H9 (cell line): ENCODE measurements around the gene SEC62. TPM values are rescaled to one million over a fixed set of nuclear protein-coding genes. Genes with fewer than 3 reads are reported as not detected.

Source experiments
- DNase-seq: peaks from one replicate; pipeline ENCODE4 v3.0.0-alpha.2; 2017
- H2AFZ ChIP-seq: one replicate; pipeline ENCODE4 v1.6.1; 2013; ENCODE audit warnings: mild to moderate bottlenecking, low read length, control low read depth, moderate library complexity
- H2AK5ac ChIP-seq: 2 replicates; pipeline ENCODE4 v1.6.1; 2013; ENCODE audit warnings: low read length, control low read depth, mixed read lengths; ENCODE audit not compliant: insufficient read length
- H2BK120ac ChIP-seq: one replicate; pipeline ENCODE4 v1.6.1; 2013; ENCODE audit warnings: low read depth, mild to moderate bottlenecking, low read length, control low read depth, inconsistent platforms; ENCODE audit not compliant: poor library complexity, severe bottlenecking
- H2BK12ac ChIP-seq: 2 replicates; pipeline ENCODE4 v1.6.1; 2013; ENCODE audit warnings: low read length, control low read depth, mixed read lengths, low read depth; ENCODE audit not compliant: insufficient read length
- H2BK15ac ChIP-seq: 2 replicates; pipeline ENCODE4 v1.6.1; 2013; ENCODE audit warnings: low read depth, low read length, control low read depth
- H2BK20ac ChIP-seq: one replicate; pipeline ENCODE4 v1.6.1; 2013; ENCODE audit warnings: low read depth, mild to moderate bottlenecking, low read length, control low read depth, inconsistent platforms; ENCODE audit not compliant: poor library complexity, severe bottlenecking
- H2BK5ac ChIP-seq: 2 replicates; pipeline ENCODE4 v1.6.1; 2013; ENCODE audit warnings: low read length, control low read depth, mixed read lengths; ENCODE audit not compliant: insufficient read length
- H3K14ac ChIP-seq: 2 replicates; pipeline ENCODE4 v1.6.1; 2013; ENCODE audit warnings: low read length, control low read depth; ENCODE audit not compliant: insufficient read depth
- H3K18ac ChIP-seq: 2 replicates; pipeline ENCODE4 v1.6.1; 2013; ENCODE audit warnings: low read depth, mild to moderate bottlenecking, mixed read lengths, low read length, control low read depth; ENCODE audit not compliant: insufficient read length
- H3K23ac ChIP-seq: 2 replicates; pipeline ENCODE4 v1.6.1; 2013; ENCODE audit warnings: low read length, control low read depth, mixed read lengths, low read depth; ENCODE audit not compliant: insufficient read length
- H3K23me2 ChIP-seq: 2 replicates; pipeline ENCODE4 v1.6.1; 2013; ENCODE audit warnings: low read depth, mild to moderate bottlenecking, mixed read lengths, low read length, control low read depth; ENCODE audit not compliant: insufficient read length, poor library complexity, severe bottlenecking
- H3K27ac ChIP-seq: 2 replicates; pipeline ENCODE4 v1.5.1; 2013; ENCODE audit warnings: low read length, control low read depth, mixed read lengths, low read depth; ENCODE audit not compliant: insufficient read length
- H3K27me3 ChIP-seq: 2 replicates; pipeline ENCODE4 v1.6.1; 2013; ENCODE audit warnings: low read length, control low read depth, inconsistent platforms; ENCODE audit not compliant: insufficient read depth
- H3K4ac ChIP-seq: 2 replicates; pipeline ENCODE4 v1.6.1; 2013; ENCODE audit warnings: low read depth, mild to moderate bottlenecking, control low read depth, inconsistent platforms, low read length, moderate library complexity
- H3K4me1 ChIP-seq: 2 replicates; pipeline ENCODE4 v1.6.1; 2013; ENCODE audit warnings: low read length, control low read depth, inconsistent platforms; ENCODE audit not compliant: insufficient read depth
- H3K4me2 ChIP-seq: 2 replicates; pipeline ENCODE4 v1.6.1; 2013; ENCODE audit warnings: low read length, control low read depth, mixed read lengths; ENCODE audit not compliant: insufficient read length, insufficient read depth
- H3K56ac ChIP-seq: 2 replicates; pipeline ENCODE4 v1.6.1; 2013; ENCODE audit warnings: low read depth, mild to moderate bottlenecking, mixed read lengths, low read length, control low read depth; ENCODE audit not compliant: insufficient read length
- H3K79me1 ChIP-seq: 2 replicates; pipeline ENCODE4 v1.6.1; 2013; ENCODE audit warnings: low read depth, mild to moderate bottlenecking, moderate library complexity, low read length, control low read depth, inconsistent platforms; ENCODE audit not compliant: insufficient read depth, poor library complexity, severe bottlenecking
- H3K79me2 ChIP-seq: 2 replicates; pipeline ENCODE4 v1.6.1; 2013; ENCODE audit warnings: low read length, control low read depth, inconsistent platforms; ENCODE audit not compliant: insufficient read depth
- H3K9ac ChIP-seq: 2 replicates; pipeline ENCODE4 v1.6.1; 2013; ENCODE audit warnings: low read length, control low read depth, mixed read lengths; ENCODE audit not compliant: insufficient read length; ENCODE audit errors: extremely low read depth
- H3K9me3 ChIP-seq: one replicate; pipeline ENCODE4 v1.6.1; 2013; ENCODE audit warnings: low read depth, low read length, inconsistent platforms; ENCODE audit not compliant: control insufficient read depth
- H3T11ph ChIP-seq: one replicate; pipeline ENCODE4 v1.6.1; 2013; ENCODE audit warnings: mild to moderate bottlenecking, low read length, control low read depth, inconsistent platforms
- H4K20me1 ChIP-seq: one replicate; pipeline ENCODE4 v1.6.1; 2013; ENCODE audit not compliant: control insufficient read depth, insufficient read length, insufficient read depth
- H4K5ac ChIP-seq: 2 replicates; pipeline ENCODE4 v1.6.1; 2013; ENCODE audit warnings: low read depth, mild to moderate bottlenecking, mixed read lengths, low read length, control low read depth; ENCODE audit not compliant: insufficient read length
- H4K8ac ChIP-seq: replicated peaks from 2 replicates; pipeline ENCODE4 v1.6.1; 2013; ENCODE audit warnings: low read length, control low read depth, mixed read lengths, low read depth; ENCODE audit not compliant: insufficient read length
- H4K91ac ChIP-seq: 2 replicates; pipeline ENCODE4 v1.6.1; 2013; ENCODE audit warnings: low read depth, mild to moderate bottlenecking, moderate library complexity, mixed read lengths, low read length, control low read depth; ENCODE audit not compliant: insufficient read length
- H3K27ac Mint-ChIP-seq, 3 experiments: 2 replicates in 2 of 3; 3 replicates in 1 of 3; pipeline ENCODE4 v1.8.0; 2020 to 2021; ENCODE audit warnings: mixed read lengths in 3 of 3, mild to moderate bottlenecking in 1 of 3, moderate library complexity in 1 of 3
- H3K27me3 Mint-ChIP-seq: 2 replicates; pipeline ENCODE4 v1.8.0; 2021; ENCODE audit warnings: low read depth, mild to moderate bottlenecking, moderate library complexity, mixed read lengths
- H3K36me3 Mint-ChIP-seq, 3 experiments: 2 replicates in 2 of 3; 3 replicates in 1 of 3; pipeline ENCODE4 v1.8.0; 2020 to 2021; ENCODE audit warnings: low read depth in 3 of 3, mixed read lengths in 3 of 3; ENCODE audit not compliant: insufficient read depth in 1 of 3
- H3K4me1 Mint-ChIP-seq, 2 experiments: 2 replicates each; pipeline ENCODE4 v1.8.0; 2020; ENCODE audit warnings: mixed read lengths in 2 of 2
- H3K4me3 Mint-ChIP-seq, 2 experiments: 2 replicates in 1 of 2; 3 replicates in 1 of 2; pipeline ENCODE4 v1.8.0; 2020 to 2021; ENCODE audit warnings: mild to moderate bottlenecking in 2 of 2, mixed read lengths in 2 of 2, moderate library complexity in 1 of 2
- H3K9me3 Mint-ChIP-seq, 2 experiments: 2 replicates in 1 of 2; 3 replicates in 1 of 2; pipeline ENCODE4 v1.8.0; 2020; ENCODE audit warnings: mild to moderate bottlenecking in 2 of 2, mixed read lengths in 2 of 2, moderate library complexity in 1 of 2
- CTCF ChIP-seq: fragments of 200-600 bp; sonication (generic); conservative IDR thresholded peaks from 3 replicates; pipeline ENCODE4 v1.8.0; 2021; ENCODE audit warnings: antibody characterized with exemption, mild to moderate bottlenecking
- WGBS: extraction: QIAGEN DNeasy Blood & Tissue Kit; methylation state at CpG from one replicate; pipeline ENCODE4 v1.1.7; 2013; ENCODE audit warnings: missing lambda C conversion rate, low lambda C conversion rate, mixed read lengths; ENCODE audit not compliant: insufficient read length; ENCODE audit errors: extremely low coverage; 5-methylcytosine and 5-hydroxymethylcytosine counted together
- total RNA-seq: library from RNA; stranded (reverse); gene quantifications from 2 replicates; pipeline ENCODE4 v1.2.1, GENCODE V29; 2021

SEC62 gene
- total RNA-seq, 1 experiment from 2014 or later: 98.7 TPM

- Histone ChIP-seq H4K5ac (no peak overlapping the region), H2BK20ac (no peak overlapping the region), H3K4me2 (no peak overlapping the region), H3K23ac (no peak overlapping the region), H2AFZ (no peak overlapping the region), H3K27me3 (no peaks in the 10 kb centered on the region), H3K23me2 (no peaks in the 10 kb centered on the region), H3K14ac (no peak overlapping the region), H3K79me1 (no peaks in the 10 kb centered on the region), H2AK5ac (no peak overlapping the region), H3K27ac (no peak overlapping the region), H3K4me1 (no peaks in the 10 kb centered on the region), H4K20me1 (no peaks in the 10 kb centered on the region), H3K9me3 (no peaks in the 10 kb centered on the region), H3K4ac (no peak overlapping the region), H2BK120ac (no peak overlapping the region), H3K79me2 (no peaks in the 10 kb centered on the region), H3T11ph (no peak overlapping the region), H4K91ac (no peak overlapping the region), H3K18ac (no peak overlapping the region), H3K56ac (no peak overlapping the region), H2BK5ac (no peak overlapping the region), H4K8ac (no peak overlapping the region), H2BK12ac (no peak overlapping the region), H3K9ac (no peak overlapping the region), H2BK15ac (no peak overlapping the region)
- no peak overlapping the region for H3K4me3 Mint-ChIP-seq
- H3K4me1 Mint-ChIP-seq: peaks cover 0 to 2% of the 10 kb centered on the region in 2 experiments; a peak in 1 of 4 replicates
- H3K27ac Mint-ChIP-seq: no peak overlapping the region
- TF ChIP-seq CTCF: no peak
- no peaks in the 10 kb centered on the region for H3K27me3 Mint-ChIP-seq
- no CpG with 5 or more reads among the region's 2 CpGs for WGBS
- no peak for DNase-seq
- H3K36me3 Mint-ChIP-seq: no peaks in the 10 kb centered on the region
- H3K9me3 Mint-ChIP-seq: no peaks in the 10 kb centered on the region
These were observed 17.8 kb upstream of the SEC62 start for GRCh38 chr3:169948559-169949448.
